Natural killer cell (primary cell): ENCODE results near the gene TAS2R19. TPM values are rescaled to one million over a fixed set of nuclear protein-coding genes. Genes with fewer than 3 reads are reported as not detected.

Source experiments
- ATAC-seq, 3 donors: fragments of 150-1000 bp in 2 of 3; fragments of 200-7000 bp in 1 of 3; cut with Tn5 transposase; 1 replicate in 1 of 3; 2 replicates in 2 of 3; pipeline ENCODE4 v1.10.0; 2021; ENCODE audit warnings: mild to moderate bottlenecking in 2 of 3, moderate library complexity in 2 of 3
- DNase-seq, 2 donors: peaks; one replicate each; pipeline versions ENCODE4 v3.0.0 to v3.0.0-alpha.2; 2013 to 2021; ENCODE audit warnings: mixed read lengths in 1 of 2
- H3K27ac ChIP-seq: one replicate; pipeline ENCODE4 v1.5.1; 2013; ENCODE audit warnings: mild to moderate bottlenecking, low read length
- H3K27me3 ChIP-seq: one replicate; pipeline ENCODE4 v1.6.1; 2013; ENCODE audit warnings: low read length; ENCODE audit not compliant: control insufficient read depth, insufficient read depth
- H3K36me3 ChIP-seq: one replicate; pipeline ENCODE4 v1.6.1; 2013; ENCODE audit warnings: low read length; ENCODE audit not compliant: control insufficient read depth, insufficient read depth
- H3K4me1 ChIP-seq: one replicate; pipeline ENCODE4 v1.6.1; 2013; ENCODE audit warnings: low read length; ENCODE audit not compliant: control insufficient read depth, insufficient read depth
- H3K4me3 ChIP-seq: one replicate; pipeline ENCODE4 v1.5.1; 2013; ENCODE audit warnings: low read length
- H3K9me3 ChIP-seq: one replicate; pipeline ENCODE4 v1.6.1; 2013; ENCODE audit warnings: low read length; ENCODE audit not compliant: control insufficient read depth, insufficient read depth
- H3K27ac Mint-ChIP-seq, 2 donors: one replicate each; pipeline ENCODE4 v1.8.0; 2022; ENCODE audit warnings: mild to moderate bottlenecking in 2 of 2, mixed read lengths in 2 of 2, moderate library complexity in 1 of 2
- H3K27me3 Mint-ChIP-seq, 2 donors: one replicate each; pipeline ENCODE4 v1.8.0; 2022; ENCODE audit warnings: low read depth in 2 of 2, mixed read lengths in 2 of 2
- H3K36me3 Mint-ChIP-seq: one replicate; pipeline ENCODE4 v1.8.0; 2022; ENCODE audit warnings: mixed read lengths
- H3K4me1 Mint-ChIP-seq, 2 donors: one replicate each; pipeline ENCODE4 v1.8.0; 2022; ENCODE audit warnings: mixed read lengths in 2 of 2
- H3K4me3 Mint-ChIP-seq: one replicate; pipeline ENCODE4 v1.8.0; 2022; ENCODE audit warnings: mild to moderate bottlenecking, moderate library complexity, mixed read lengths
- H3K9me3 Mint-ChIP-seq, 2 donors: one replicate each; pipeline ENCODE4 v1.8.0; 2022; ENCODE audit warnings: mixed read lengths in 2 of 2
- CTCF ChIP-seq: fragments of 200-600 bp; IDR thresholded peaks from one replicate; pipeline ENCODE4 v1.8.0; 2022; ENCODE audit warnings: antibody characterized with exemption
- WGBS: methylation state at CpG from one replicate; pipeline ENCODE4 v1.1.7; 2013; ENCODE audit warnings: missing lambda C conversion rate; ENCODE audit not compliant: insufficient coverage; 5-methylcytosine and 5-hydroxymethylcytosine counted together
- intact Hi-C: fragments of 100-400 bp; cut with micrococcal nuclease; formaldehyde crosslinking; loops from one replicate; pipeline ENCODE4 v1.14.2; 2022
- total RNA-seq, 4 donors: library from RNA; stranded (reverse); fragments of 120-200 nt in 1 of 4; gene quantifications; one replicate each; pipeline versions ENCODE4 v1.2.3 to v1.2.4, GENCODE V29; 2013 to 2022

Gene TAS2R19
- total RNA-seq, 3 donors from 2014 or later (not counting 1 experiment from before 2014, with no cell fraction given), result 2.9 to 4.1 (median 3.8) TPM

GRCh38 chr12:11007608-11008007, 14.8 kb downstream of the TAS2R19 start:
- TF ChIP-seq CTCF, result no peak
- H3K9me3 Mint-ChIP-seq, result no peaks in the 10 kb centered on the region
- no peak overlapping the region for H3K27ac Mint-ChIP-seq
- H3K4me3 ChIP-seq, result no peak overlapping the region
- intact Hi-C loops, result no loop called here
- ATAC-seq (no peak), DNase-seq (no peak)
- H3K27me3 ChIP-seq, result no peaks in the 10 kb centered on the region
- H3K4me1 Mint-ChIP-seq, result peaks cover 0 to 4% of the 10 kb centered on the region in 2 donors
- H3K36me3 Mint-ChIP-seq, result no peaks in the 10 kb centered on the region
- H3K27ac ChIP-seq, result no peak overlapping the region
- H3K27me3 Mint-ChIP-seq, result no peaks in the 10 kb centered on the region
- no peak overlapping the region for H3K4me3 Mint-ChIP-seq
- H3K36me3 ChIP-seq, result no peaks in the 10 kb centered on the region
- H3K4me1 ChIP-seq, result no peaks in the 10 kb centered on the region
- WGBS, result no CpG with 5 or more reads among the region's 1 CpG
- H3K9me3 ChIP-seq, result no peaks in the 10 kb centered on the region

GRCh38 chr12:10998204-10998603, 24.2 kb downstream of the TAS2R19 start, which contains the start of gene TAS2R20:
TSS of gene TAS2R20 (minus strand) at chr12:10998304. CDS start at chr12:10997875, 429 bp downstream.
- H3K36me3 Mint-ChIP-seq, result no peaks in the 10 kb centered on the region
- Histone ChIP-seq H3K9me3 (no peaks in the 10 kb centered on the region), H3K27ac (no peak within 1 kb of the TSS), H3K27me3 (no peaks in the 10 kb centered on the region), H3K36me3 (peaks cover 10% of the 10 kb centered on the region), H3K4me1 (no peaks in the 10 kb centered on the region), H3K4me3 (no peak within 1 kb of the TSS)
- ATAC-seq (no peak), DNase-seq (no peak)
- no peak for TF ChIP-seq CTCF
- intact Hi-C loops, result no loop called here
- peaks cover 4 to 6% of the 10 kb centered on the region in 2 donors for H3K4me1 Mint-ChIP-seq
- H3K27ac Mint-ChIP-seq, result no peak within 1 kb of the TSS
- peaks cover 0 to 3% of the 10 kb centered on the region in 2 donors for H3K9me3 Mint-ChIP-seq
- no peaks in the 10 kb centered on the region for H3K27me3 Mint-ChIP-seq
- H3K4me3 Mint-ChIP-seq, result no peak within 1 kb of the TSS

- 97% methylated on average over 3 of the region's 3 CpGs for WGBS
Observed at GRCh38 chr12:10994307-10994706, 28.1 kb downstream of the TAS2R19 start.

More at GRCh38 chr12:10994307-10994706, 28.1 kb downstream of the TAS2R19 start:
- Histone ChIP-seq H3K27ac (no peak overlapping the region), H3K4me1 (no peaks in the 10 kb centered on the region), H3K9me3 (no peaks in the 10 kb centered on the region), H3K36me3 (peaks cover 10% of the 10 kb centered on the region), H3K4me3 (no peak overlapping the region), H3K27me3 (no peaks in the 10 kb centered on the region)
- Mint-ChIP-seq H3K27me3 (peaks cover 0 to 3% of the 10 kb centered on the region in 2 donors), H3K9me3 (no peaks in the 10 kb centered on the region), H3K27ac (no peak overlapping the region), H3K4me1 (peaks cover 6% of the 10 kb centered on the region in 2 donors), H3K4me3 (no peak overlapping the region), H3K36me3 (peaks cover 10% of the 10 kb centered on the region)
- intact Hi-C loops, result no loop called here
- no peak for TF ChIP-seq CTCF
- ATAC-seq (no peak), DNase-seq (no peak)
